Measurements from ENCODE around the gene VAV2.

The VAV2 gene

GRCh38 chr9:134034215-134035040 lies 42.3 kb upstream of the VAV2 start:
- no peak overlapping the region for H3K4me3 ChIP-seq (ENCODE audit: severe bottlenecking)
- no peaks in the 10 kb centered on the region for H3K9me3 ChIP-seq (ENCODE audit: severe bottlenecking)
- H3K4me1 ChIP-seq (ENCODE audit: insufficient read depth, poor library complexity, severe bottlenecking) = no peaks in the 10 kb centered on the region
- ATAC-seq (ENCODE audit: low read depth) = no peak
- no peak overlapping the region for H3K27ac ChIP-seq (ENCODE audit: poor library complexity, severe bottlenecking)
- H3K36me3 ChIP-seq (ENCODE audit: low read depth) = peaks cover 69% of the 10 kb centered on the region
- H3K27me3 ChIP-seq (ENCODE audit: insufficient read depth, poor library complexity, severe bottlenecking) = no peaks in the 10 kb centered on the region
- DNase-seq (ENCODE audit: low spot score) = no peak
- TF ChIP-seq CTCF (IDR thresholded peaks at IDR 0.05; ENCODE audit: poor library complexity, severe bottlenecking) = no peak

- peaks cover 63% of the 10 kb centered on the region for H3K36me3 ChIP-seq (ENCODE audit: low read depth)
- no peak for DNase-seq (ENCODE audit: low spot score)
- no peaks in the 10 kb centered on the region for H3K9me3 ChIP-seq (ENCODE audit: severe bottlenecking)
- no peak for ATAC-seq (ENCODE audit: low read depth)
- H3K27me3 ChIP-seq (ENCODE audit: insufficient read depth, poor library complexity, severe bottlenecking) = no peaks in the 10 kb centered on the region
- no peak for TF ChIP-seq CTCF (IDR thresholded peaks at IDR 0.05; ENCODE audit: poor library complexity, severe bottlenecking)
- no peak overlapping the region for H3K27ac ChIP-seq (ENCODE audit: poor library complexity, severe bottlenecking)
- no peak overlapping the region for H3K4me3 ChIP-seq (ENCODE audit: severe bottlenecking)
- no peaks in the 10 kb centered on the region for H3K4me1 ChIP-seq (ENCODE audit: insufficient read depth, poor library complexity, severe bottlenecking)
These were observed 41.5 kb upstream of the VAV2 start for GRCh38 chr9:134033516-134034214.

- DNase-seq (ENCODE audit: low spot score) (peak; percentile 54), ATAC-seq (ENCODE audit: low read depth) (no peak)
- Histone ChIP-seq H3K27me3 (ENCODE audit: insufficient read depth, poor library complexity, severe bottlenecking) (no peaks in the 10 kb centered on the region), H3K9me3 (ENCODE audit: severe bottlenecking) (no peaks in the 10 kb centered on the region), H3K4me3 (ENCODE audit: severe bottlenecking) (no peak overlapping the region), H3K27ac (ENCODE audit: poor library complexity, severe bottlenecking) (no peak overlapping the region), H3K36me3 (ENCODE audit: low read depth) (peaks cover 52% of the 10 kb centered on the region), H3K4me1 (ENCODE audit: insufficient read depth, poor library complexity, severe bottlenecking) (no peaks in the 10 kb centered on the region)
- TF ChIP-seq CTCF (IDR thresholded peaks at IDR 0.05; ENCODE audit: poor library complexity, severe bottlenecking) = no peak
These were observed 40.5 kb upstream of the VAV2 start for GRCh38 chr9:134032456-134033222.

- Histone ChIP-seq H3K4me3 (ENCODE audit: severe bottlenecking) (no peak overlapping the region), H3K27ac (ENCODE audit: poor library complexity, severe bottlenecking) (no peak overlapping the region), H3K36me3 (ENCODE audit: low read depth) (peaks cover 44% of the 10 kb centered on the region), H3K27me3 (ENCODE audit: insufficient read depth, poor library complexity, severe bottlenecking) (no peaks in the 10 kb centered on the region), H3K4me1 (ENCODE audit: insufficient read depth, poor library complexity, severe bottlenecking) (no peaks in the 10 kb centered on the region), H3K9me3 (ENCODE audit: severe bottlenecking) (no peaks in the 10 kb centered on the region)
- no peak for TF ChIP-seq CTCF (IDR thresholded peaks at IDR 0.05; ENCODE audit: poor library complexity, severe bottlenecking)
- DNase-seq (ENCODE audit: low spot score) (no peak), ATAC-seq (ENCODE audit: low read depth) (no peak)
These were observed 39.7 kb upstream of the VAV2 start for GRCh38 chr9:134031783-134032182.
